ENCODE measurements around the gene SMARCA4.

SMARCA4 gene

GRCh38 chr19:10960314-10961072 is at the start of gene SMARCA4:
Gene SMARCA4, plus strand, starts transcription at chr19:10961030. Its CDS starts 23,122 bp downstream, at chr19:10984152.
- DNase-seq = peak; percentile 97 to 99

- no peak for DNase-seq
Measured at GRCh38 chr19:10911579-10912363, 49.1 kb upstream of the SMARCA4 start.

- DNase-seq = no peak
Measured at GRCh38 chr19:10912619-10913018, 48.2 kb upstream of the SMARCA4 start.

GRCh38 chr19:10913716-10914340 is 47.0 kb upstream of the SMARCA4 start:
- no peak for DNase-seq

- DNase-seq = no peak
Measured at GRCh38 chr19:10915130-10916091, 45.4 kb upstream of the SMARCA4 start.

GRCh38 chr19:10916602-10917001 is 44.2 kb upstream of the SMARCA4 start:
- DNase-seq = no peak

- no peak for DNase-seq
Measured at GRCh38 chr19:10918359-10918758, 42.5 kb upstream of the SMARCA4 start.

GRCh38 chr19:10919352-10920287 is 41.2 kb upstream of the SMARCA4 start:
- DNase-seq = no peak

- no peak for DNase-seq
Measured at GRCh38 chr19:10920288-10920655, 40.6 kb upstream of the SMARCA4 start.

- no peak for DNase-seq
Measured at GRCh38 chr19:10920781-10921180, 40.0 kb upstream of the SMARCA4 start.

- no peak for DNase-seq
Measured at GRCh38 chr19:10921199-10921909, 39.5 kb upstream of the SMARCA4 start.

GRCh38 chr19:10921910-10922637 is 38.8 kb upstream of the SMARCA4 start:
- DNase-seq = no peak

GRCh38 chr19:10922638-10923014 is 38.2 kb upstream of the SMARCA4 start:
- DNase-seq = no peak

- no peak for DNase-seq
Measured at GRCh38 chr19:10923260-10924112, 37.3 kb upstream of the SMARCA4 start.

- DNase-seq = no peak
Measured at GRCh38 chr19:10924597-10924996, 36.2 kb upstream of the SMARCA4 start.

GRCh38 chr19:10927730-10928562 is 32.9 kb upstream of the SMARCA4 start:
- no peak for DNase-seq

GRCh38 chr19:10928563-10929401 is 32.0 kb upstream of the SMARCA4 start, which contains the start of the genes TIMM29 and YIPF2:
Gene TIMM29, plus strand, starts transcription at chr19:10928811. Its CDS starts 12 bp downstream, at chr19:10928823.
Gene YIPF2, minus strand, starts transcription at chr19:10928639. Its CDS starts 229 bp downstream, at chr19:10928410.
- DNase-seq = peak; percentile 92 to 94

Measured in stimulated activated CD4-positive, alpha-beta T cell treated with anti-CD3 and anti-CD28 coated beads, Interleukin-4, amount 100 ng/mL, for 4 hours (primary cell).